Stimulated activated CD4-positive, alpha-beta T cell treated with anti-CD3 and anti-CD28 coated beads, Interleukin-4, amount 100 ng/mL, for 48 hours (primary cell): ENCODE data around the gene HHAT.
"Not testable (repeated sequence)": the region's sequence is repeated elsewhere in the genome, so short reads cannot be mapped to it uniquely, and the experiment has no call there.

Experiments
- DNase-seq, 2 donors: peaks; one replicate each; pipeline ENCODE4 v3.0.0-alpha.2; 2020; ENCODE audit warnings: low read depth in 2 of 2

The HHAT gene

GRCh38 chr1:210645582-210646257 is 317.0 kb downstream of the HHAT start:
- no peak for DNase-seq

DNA sequence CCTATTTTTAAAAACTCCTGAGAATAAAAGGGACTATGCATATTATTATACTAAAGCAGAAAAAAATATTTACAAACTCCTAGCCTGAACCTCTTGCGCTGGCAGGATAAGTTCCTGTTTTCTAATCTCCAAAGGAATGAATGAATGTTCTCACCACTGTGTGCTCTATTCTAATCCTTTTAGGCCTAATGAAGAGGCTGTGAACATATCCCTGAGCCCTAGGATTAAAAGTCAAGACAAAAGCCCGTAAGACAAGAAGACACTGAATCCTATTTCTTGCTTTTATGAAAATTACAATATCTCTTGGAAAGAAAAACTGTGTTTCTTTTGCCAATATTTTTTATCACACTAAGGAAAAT is 317.5 kb downstream of the HHAT start:
- no peak for DNase-seq

GRCh38 chr1:210647406-210648333 is 319.0 kb downstream of the HHAT start:
- DNase-seq = no peak

- DNase-seq = no peak
Observed at GRCh38 chr1:210648588-210649269, 320.0 kb downstream of the HHAT start.

DNA sequence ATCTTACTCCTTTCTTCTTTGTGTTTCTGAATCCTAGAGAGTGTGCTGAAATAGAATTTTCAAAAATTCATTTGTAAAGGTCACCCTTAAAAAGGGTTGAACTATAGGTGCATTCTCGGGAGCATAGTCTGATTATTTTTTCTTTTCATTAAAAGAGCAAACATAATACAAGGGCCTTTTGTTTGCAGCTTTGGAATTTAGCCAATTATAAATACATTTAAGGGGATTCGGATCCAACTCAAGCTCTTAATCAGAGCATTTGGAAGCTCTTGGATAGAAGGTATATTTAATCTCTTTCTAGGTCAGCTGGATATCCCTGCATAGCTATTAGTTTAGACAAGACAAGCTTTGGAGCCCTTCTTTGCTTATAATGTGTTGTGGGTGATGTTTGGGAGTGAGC is 321.7 kb downstream of the HHAT start:
- DNase-seq = no peak

DNA sequence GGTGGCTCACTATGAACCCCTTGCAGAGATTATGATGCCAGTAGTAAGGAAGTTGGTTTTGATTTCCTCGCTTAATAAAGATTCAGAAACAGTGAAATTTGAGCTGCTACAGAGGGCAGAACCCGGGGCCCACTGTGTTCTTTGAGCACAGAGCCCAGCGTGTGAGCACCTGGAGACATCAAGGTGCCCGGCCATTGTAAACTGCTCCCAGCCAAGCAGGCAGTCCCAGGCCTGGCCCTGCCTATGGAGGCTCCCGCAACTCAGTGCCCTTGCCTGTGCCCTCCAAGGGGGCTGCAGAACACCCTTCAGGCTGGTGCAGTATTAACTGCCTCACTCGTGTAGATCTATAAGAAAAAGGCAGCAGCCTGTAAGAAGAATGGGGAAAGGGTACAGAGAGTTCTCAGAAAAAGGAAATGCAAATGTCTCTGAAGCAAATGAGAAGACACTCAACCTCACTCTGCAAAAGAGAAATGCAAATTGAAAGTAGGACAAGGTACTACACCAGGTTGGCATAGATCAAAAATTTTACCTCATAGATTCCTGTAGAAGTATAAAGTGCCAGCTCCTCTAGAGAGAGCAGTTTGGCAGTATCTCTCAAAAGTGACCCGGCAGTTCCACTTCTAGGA is 323.7 kb downstream of the HHAT start:
- DNase-seq = no peak

- DNase-seq = no peak
Observed at GRCh38 chr1:210653771-210654170, 325.1 kb downstream of the HHAT start.

DNA sequence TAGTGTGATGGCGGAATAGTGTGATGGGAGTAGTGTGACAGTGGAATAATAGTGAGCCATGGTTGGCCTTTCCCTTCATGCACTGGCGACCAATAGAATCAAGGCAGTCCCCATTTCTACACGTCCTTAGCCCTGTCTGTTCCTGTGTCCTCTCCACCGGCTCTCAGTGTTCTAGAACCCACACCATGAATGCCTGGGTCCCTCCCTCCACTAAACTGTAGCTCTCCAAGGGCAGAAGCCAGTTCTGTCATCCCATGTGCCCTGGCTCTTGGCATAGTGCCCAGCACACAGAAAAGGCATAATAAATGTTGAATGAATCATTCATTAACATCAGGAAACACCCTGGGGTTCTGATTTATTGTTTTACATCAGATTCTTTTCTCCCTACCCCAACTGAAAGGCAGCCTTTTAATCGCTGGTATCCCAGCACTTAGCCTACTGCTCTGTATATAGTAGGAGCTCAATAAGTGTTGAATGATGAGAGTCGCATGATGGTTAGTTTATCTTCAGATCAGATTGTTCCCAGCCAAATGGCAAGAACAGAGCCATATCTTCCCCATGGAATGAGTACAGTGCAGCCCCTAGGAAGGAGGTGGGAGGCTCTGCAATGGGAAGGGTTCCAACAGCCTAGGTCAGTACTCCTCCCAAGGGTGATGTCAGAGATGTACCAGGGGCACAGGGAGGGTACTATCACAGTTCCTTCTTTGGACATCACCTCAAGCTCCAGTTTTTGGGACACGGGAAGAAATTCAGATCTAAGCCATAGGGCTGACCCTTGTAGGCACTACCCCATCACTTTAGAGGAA is 325.7 kb downstream of the HHAT start:
- DNase-seq = no peak

- no peak for DNase-seq
Observed at GRCh38 chr1:210655511-210655910, 326.8 kb downstream of the HHAT start.

GRCh38 chr1:210657806-210658205 is 329.1 kb downstream of the HHAT start:
- no peak for DNase-seq

DNA sequence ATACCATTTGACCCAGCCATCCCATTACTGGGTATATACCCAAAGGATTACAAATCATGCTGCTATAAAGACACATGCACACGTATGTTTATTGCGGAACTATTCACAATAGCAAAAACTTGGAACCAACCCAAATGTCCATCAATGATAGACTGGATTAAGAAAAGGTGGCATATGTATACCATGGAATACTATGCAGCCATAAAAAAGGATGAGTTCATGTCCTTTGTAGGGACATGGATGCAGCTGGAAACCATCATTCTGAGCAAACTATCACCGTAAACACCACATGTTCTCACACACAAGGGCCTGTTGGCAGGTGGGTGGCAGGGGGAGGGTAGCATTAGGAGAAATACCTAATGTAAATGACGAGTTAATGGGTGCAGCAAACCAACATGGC is 332.8 kb downstream of the HHAT start:
- DNase-seq = not testable (repeated sequence)

GRCh38 chr1:210662291-210663050 is 333.8 kb downstream of the HHAT start:
- DNase-seq = no peak

GRCh38 chr1:210663730-210664573 is 335.2 kb downstream of the HHAT start:
- DNase-seq = no peak

- no peak for DNase-seq
Observed at GRCh38 chr1:210669951-210670350, 341.2 kb downstream of the HHAT start.

GRCh38 chr1:210674151-210674550 is 345.4 kb downstream of the HHAT start:
- no peak for DNase-seq

DNA sequence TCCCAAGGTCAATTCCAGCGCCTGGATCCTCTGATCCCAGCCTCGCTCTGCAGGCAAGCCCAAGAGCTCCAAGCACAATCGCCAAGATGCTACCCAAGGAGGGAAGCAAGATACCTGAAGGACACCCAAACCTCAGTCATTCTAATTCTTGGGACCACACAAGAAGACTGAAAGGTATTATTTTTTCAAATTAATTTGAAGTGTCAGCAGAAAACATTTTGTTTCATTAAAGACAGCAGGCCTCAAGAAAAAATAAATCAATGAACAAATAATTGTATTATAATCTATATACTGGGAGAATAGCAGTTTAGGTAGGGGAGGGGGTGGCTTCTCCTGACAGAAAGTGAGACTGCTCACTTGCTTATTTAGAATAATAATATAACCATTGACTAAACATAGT is 347.8 kb downstream of the HHAT start:
- DNase-seq = no peak

GRCh38 chr1:210677533-210677932 is 348.8 kb downstream of the HHAT start:
- DNase-seq = no peak

GRCh38 chr1:210678306-210678705 is 349.6 kb downstream of the HHAT start:
- DNase-seq = no peak

DNA sequence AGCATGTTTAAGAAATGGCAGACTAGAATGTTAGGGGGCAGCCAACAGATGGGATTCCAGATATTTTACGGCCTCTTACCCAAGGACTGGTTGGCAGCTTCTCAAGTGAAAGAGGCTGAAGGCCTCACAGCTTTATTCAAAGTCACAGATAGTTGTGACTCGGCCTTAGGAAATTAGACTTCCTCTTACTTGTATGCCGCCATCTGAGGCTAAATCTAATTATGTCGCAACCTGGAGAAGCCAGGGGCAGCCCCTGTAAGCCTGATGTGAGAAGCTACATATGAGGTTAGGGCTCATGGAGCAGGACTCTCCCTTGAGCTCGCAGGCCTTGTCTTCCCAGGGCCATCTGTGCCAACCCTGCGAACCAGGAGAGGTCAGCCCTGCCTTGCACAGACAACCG is 352.5 kb downstream of the HHAT start:
- DNase-seq = no peak
